ENCODE results near the gene GAK. TPM values are rescaled to one million over a fixed set of nuclear protein-coding genes. Genes with fewer than 3 reads are reported as not detected.

GAK gene
- total RNA-seq, 4 donors from 2014 or later = 70.1 to 95.3 (median 78.1) TPM

- H3K27ac ChIP-seq = no peak overlapping the region
- ATAC-seq = no peak
- peaks cover 0 to 100% of the 10 kb centered on the region in 2 donors for H3K36me3 ChIP-seq
- H3K27me3 ChIP-seq = no peaks in the 10 kb centered on the region
- 84% methylated on average over 7 of the region's 20 CpGs; no CpG with 5 or more reads in 1 of the 2 donors for WGBS, 2 donors (ENCODE audit: low coverage in 1 of 2)
- no peaks in the 10 kb centered on the region for H3K9me3 ChIP-seq
- TF ChIP-seq EP300 (IDR thresholded peaks at IDR 0.05) (no peak), CTCF (IDR thresholded peaks at IDR 0.05) (no peak), POLR2A (IDR thresholded peaks at IDR 0.05) (no peak), POLR2AphosphoS5 (IDR thresholded peaks at IDR 0.05) (no peak)
- H3K4me1 ChIP-seq = no peaks in the 10 kb centered on the region
- H3K4me3 ChIP-seq = no peak overlapping the region
Measured at GRCh38 chr4:896630-897029, 35.5 kb downstream of the GAK start.

- no peaks in the 10 kb centered on the region for H3K27me3 ChIP-seq
- no peaks in the 10 kb centered on the region for H3K4me1 ChIP-seq
- H3K4me3 ChIP-seq = no peak overlapping the region
- no peaks in the 10 kb centered on the region for H3K9me3 ChIP-seq
- H3K36me3 ChIP-seq = peaks cover 0 to 100% of the 10 kb centered on the region in 2 donors
- no peak for ATAC-seq
- no peak overlapping the region for H3K27ac ChIP-seq
- TF ChIP-seq POLR2AphosphoS5 (IDR thresholded peaks at IDR 0.05) (no peak), POLR2A (IDR thresholded peaks at IDR 0.05) (no peak), EP300 (IDR thresholded peaks at IDR 0.05) (no peak), CTCF (IDR thresholded peaks at IDR 0.05) (no peak)
- WGBS, 2 donors (ENCODE audit: low coverage in 1 of 2) = 86 to 100% methylated on average over 2 to 7 of the region's 13 CpGs
Measured at GRCh38 chr4:896216-896615, 35.9 kb downstream of the GAK start.

- 100% methylated on average over 1 of the region's 16 CpGs; no CpG with 5 or more reads in 1 of the 2 donors for WGBS, 2 donors (ENCODE audit: low coverage in 1 of 2)
- no peaks in the 10 kb centered on the region for H3K4me1 ChIP-seq
- H3K4me3 ChIP-seq = no peak overlapping the region
- no peaks in the 10 kb centered on the region for H3K27me3 ChIP-seq
- ATAC-seq = no peak
- H3K9me3 ChIP-seq = no peaks in the 10 kb centered on the region
- no peak for TF ChIP-seq POLR2A (IDR thresholded peaks at IDR 0.05)
- TF ChIP-seq CTCF (IDR thresholded peaks at IDR 0.05) = no peak
- TF ChIP-seq EP300 (IDR thresholded peaks at IDR 0.05) = no peak
- TF ChIP-seq POLR2AphosphoS5 (IDR thresholded peaks at IDR 0.05) = no peak
- H3K27ac ChIP-seq = no peak overlapping the region
- H3K36me3 ChIP-seq = peaks cover 0 to 100% of the 10 kb centered on the region in 2 donors
Measured at GRCh38 chr4:895596-895995, 36.5 kb downstream of the GAK start.

GRCh38 chr4:893995-894705, 38.0 kb downstream of the GAK start:
- no peak overlapping the region for H3K4me3 ChIP-seq
- H3K27me3 ChIP-seq = no peaks in the 10 kb centered on the region
- no peaks in the 10 kb centered on the region for H3K4me1 ChIP-seq
- TF ChIP-seq CTCF (IDR thresholded peaks at IDR 0.05) (no peak), EP300 (IDR thresholded peaks at IDR 0.05) (no peak), POLR2AphosphoS5 (IDR thresholded peaks at IDR 0.05) (no peak), POLR2A (IDR thresholded peaks at IDR 0.05) (no peak)
- 91 to 96% methylated on average over 5 to 18 of the region's 40 CpGs for WGBS, 2 donors (ENCODE audit: low coverage in 1 of 2)
- H3K27ac ChIP-seq = no peak overlapping the region
- H3K36me3 ChIP-seq = peaks cover 0 to 100% of the 10 kb centered on the region in 2 donors
- ATAC-seq = no peak
- H3K9me3 ChIP-seq = no peaks in the 10 kb centered on the region

Measured in gastroesophageal sphincter (tissue), 4 donors.